ENCODE data around the gene MRPL14.
A peak's percentile ranks its signal among the peaks of the same experiment; 100 is the strongest.
"Not testable (repeated sequence)": the region's sequence is repeated elsewhere in the genome, so short reads cannot be mapped to it uniquely, and the experiment has no call there.

Gene MRPL14

GRCh38 chr6:44101832-44102231 lies 25.4 kb downstream of the MRPL14 start:
- no peak for DNase-seq (ENCODE audit: low read depth, low spot score)

DNA sequence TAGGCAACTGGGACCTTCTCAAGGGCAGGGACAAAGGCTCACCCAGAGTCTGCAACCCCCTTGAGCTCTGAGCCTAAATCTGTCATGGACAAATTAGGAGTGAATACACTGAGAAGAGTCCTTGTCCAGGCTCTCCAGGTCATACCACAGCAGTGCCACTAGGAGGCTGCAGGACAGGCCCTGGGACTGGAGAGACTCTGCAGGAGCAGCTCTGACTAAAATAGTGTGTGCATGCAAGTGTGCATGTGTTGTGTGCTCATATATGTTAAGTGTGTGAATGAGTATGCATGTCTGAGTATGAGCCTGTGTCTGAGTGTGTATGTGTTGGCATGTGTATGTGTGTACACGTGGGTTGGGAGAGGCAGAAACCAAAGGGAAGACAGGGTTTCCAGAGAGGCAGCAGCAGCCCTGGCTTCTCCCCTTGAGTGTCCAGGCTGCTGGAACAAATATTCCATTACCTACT lies 27.1 kb downstream of the MRPL14 start:
- DNase-seq (ENCODE audit: low read depth, low spot score), result no peak

DNA sequence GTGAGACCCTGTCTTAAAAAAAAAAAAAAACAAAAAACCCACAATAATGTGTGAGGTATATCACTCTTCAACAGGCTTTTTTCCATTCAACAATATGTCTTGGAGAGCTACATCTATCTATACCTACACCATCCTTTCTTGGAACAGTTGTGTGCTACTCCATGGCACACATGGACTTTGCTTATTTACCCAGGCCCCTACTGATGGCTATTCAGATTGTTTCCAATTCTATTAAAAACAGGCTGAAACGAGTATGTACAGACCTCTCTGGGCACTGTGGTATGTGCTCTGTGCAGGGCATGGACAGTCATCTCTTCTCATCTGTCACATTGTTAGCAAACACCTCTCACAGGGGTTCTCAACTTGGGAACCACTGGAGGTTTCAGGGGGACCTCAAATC lies 28.1 kb downstream of the MRPL14 start:
- DNase-seq (ENCODE audit: low read depth, low spot score), result no peak

DNA sequence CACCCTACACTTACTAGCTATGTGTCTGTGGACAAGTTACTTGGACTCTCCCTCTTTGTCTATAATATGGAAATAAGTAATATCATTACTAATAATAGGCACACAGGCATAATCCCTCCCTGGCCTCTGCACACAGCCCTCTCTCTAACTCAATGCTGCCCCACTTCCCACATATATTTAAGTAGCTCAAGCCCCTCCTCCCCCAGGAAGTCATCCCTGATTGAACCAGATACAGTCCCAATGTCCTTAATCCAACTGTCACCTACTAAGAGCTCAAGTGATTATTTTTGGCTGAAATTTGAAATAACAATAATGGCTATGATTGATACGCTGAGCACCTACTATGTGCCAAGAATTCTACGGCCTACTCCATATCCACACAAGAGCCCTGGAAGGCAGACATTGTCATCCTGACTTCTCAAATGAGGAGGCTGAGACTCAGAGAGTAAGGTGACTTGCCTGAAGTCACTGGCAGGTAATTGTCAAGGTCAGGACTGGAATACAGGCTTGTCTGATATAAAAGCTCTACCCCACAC lies 29.4 kb downstream of the MRPL14 start:
- no peak for DNase-seq (ENCODE audit: low read depth, low spot score)

DNA sequence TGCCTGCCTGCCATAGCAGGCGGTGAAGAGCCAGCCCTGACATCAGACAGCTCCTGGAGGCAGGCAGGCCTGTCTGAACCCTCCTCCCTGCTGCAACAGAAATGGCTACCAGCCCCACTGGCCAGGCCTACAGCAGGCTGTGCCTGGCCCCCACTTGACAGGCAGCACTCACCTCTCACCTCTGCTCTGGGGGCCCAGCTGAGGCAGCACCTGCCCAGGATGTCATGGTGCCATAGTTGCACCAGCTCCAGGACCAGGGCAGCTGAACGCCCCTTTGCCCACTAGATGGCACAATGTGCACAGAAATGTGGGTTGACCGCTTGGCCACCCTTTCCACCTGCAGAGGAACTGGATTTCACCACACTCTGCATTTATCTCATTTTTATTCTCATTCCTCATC lies 30.6 kb downstream of the MRPL14 start:
- DNase-seq (ENCODE audit: low read depth, low spot score), result peak; percentile 54

- DNase-seq (ENCODE audit: low read depth, low spot score), result not testable (repeated sequence)
Observed at GRCh38 chr6:44095243-44095623, 32.0 kb downstream of the MRPL14 start.

GRCh38 chr6:44094403-44095242 lies 32.6 kb downstream of the MRPL14 start:
- no peak for DNase-seq (ENCODE audit: low read depth, low spot score)

DNA sequence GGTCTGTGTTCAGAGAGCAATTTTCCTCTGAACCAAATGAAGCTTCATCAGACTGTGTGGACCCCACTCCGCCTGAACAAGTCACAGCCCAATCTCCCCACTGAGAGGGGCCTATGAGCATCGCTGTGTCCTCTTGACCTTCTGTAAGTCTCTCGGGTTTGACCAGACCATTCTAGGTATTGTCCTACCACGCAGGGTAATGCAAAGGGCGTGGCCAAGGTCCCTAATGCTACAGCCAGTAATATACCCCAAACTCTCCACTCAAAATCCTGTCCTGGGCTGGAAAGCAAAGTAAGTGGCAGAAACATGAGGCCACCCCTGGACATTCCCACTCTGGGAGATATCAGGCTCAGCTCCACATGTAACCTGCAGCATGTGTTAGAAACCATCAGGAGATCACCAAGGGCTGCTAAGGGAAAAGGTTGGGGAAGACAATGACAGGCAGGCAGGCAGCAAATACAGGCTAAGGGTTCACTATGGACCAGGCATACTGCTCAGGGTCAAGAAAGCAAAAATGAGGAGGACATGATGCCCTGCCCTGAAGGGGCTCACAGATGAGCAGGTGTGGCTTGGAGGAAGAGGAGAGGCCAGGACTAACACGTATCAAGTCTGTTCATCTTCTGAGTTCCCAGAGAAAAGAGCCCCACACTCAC lies 33.4 kb downstream of the MRPL14 start:
- no peak for DNase-seq (ENCODE audit: low read depth, low spot score)

- no peak for DNase-seq (ENCODE audit: low read depth, low spot score)
Observed at GRCh38 chr6:44093066-44093465, 34.2 kb downstream of the MRPL14 start.

- DNase-seq (ENCODE audit: low read depth, low spot score), result no peak
Observed at GRCh38 chr6:44091981-44092884, 35.0 kb downstream of the MRPL14 start.

- not testable (repeated sequence) for DNase-seq (ENCODE audit: low read depth, low spot score)
Observed at GRCh38 chr6:44091356-44091755, 35.9 kb downstream of the MRPL14 start.

DNA sequence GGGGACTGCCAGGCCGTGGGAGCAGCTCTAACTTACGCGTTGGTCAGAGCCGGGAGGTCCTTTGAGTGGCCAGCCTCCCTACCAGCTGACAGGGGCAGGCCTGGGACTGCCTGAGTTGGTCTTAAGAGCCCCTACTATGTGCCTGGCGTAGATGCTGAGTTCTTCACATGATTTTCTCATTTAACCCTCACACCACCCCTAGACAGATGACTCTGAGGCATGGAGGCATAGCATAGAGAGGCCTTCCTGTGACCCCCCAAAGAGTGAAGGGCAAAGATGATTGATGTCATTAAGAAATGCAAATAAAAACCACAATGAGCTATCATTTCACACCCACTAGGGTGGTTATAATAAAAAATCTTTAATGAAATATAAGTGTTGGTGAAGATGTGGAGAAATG lies 36.8 kb downstream of the MRPL14 start:
- DNase-seq (ENCODE audit: low read depth, low spot score), result no peak

DNA sequence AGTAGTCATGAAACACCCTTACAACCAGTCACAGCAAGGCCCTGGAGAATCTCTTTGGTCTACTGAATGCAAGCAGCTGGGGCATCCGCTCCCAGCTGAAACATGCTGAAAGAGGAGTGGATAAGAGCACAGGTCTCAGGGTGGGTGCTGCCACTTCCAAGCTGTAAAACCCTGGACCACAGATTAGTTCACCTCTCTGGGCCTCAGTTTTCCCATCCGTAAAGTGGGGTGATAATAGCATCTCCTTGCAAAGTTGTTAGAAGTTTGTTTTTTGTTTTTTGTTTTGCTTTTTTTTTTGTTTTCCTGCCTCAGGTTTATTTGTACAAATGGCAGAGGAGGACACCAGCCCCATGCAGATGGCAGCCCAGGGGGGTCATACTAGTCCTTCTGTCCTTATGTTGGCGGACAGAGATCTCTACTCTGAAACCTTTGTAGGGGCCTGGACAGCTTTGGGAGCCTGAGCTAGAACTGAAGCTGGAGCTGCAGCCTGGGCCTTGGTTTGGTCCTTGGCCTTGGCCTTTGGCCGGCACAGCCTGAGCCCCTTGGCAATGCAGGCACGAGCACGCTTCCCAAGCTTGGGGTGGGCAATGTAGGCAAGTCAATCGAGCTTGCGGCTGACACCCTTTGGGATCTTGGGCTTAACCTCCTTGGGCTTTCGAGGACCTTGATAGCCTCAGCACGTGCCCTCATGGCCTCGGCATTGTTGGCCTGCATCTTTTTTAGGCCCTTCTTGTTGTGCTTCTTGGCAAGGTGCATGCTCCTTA lies 38.2 kb downstream of the MRPL14 start:
- no peak for DNase-seq (ENCODE audit: low read depth, low spot score)

DNA sequence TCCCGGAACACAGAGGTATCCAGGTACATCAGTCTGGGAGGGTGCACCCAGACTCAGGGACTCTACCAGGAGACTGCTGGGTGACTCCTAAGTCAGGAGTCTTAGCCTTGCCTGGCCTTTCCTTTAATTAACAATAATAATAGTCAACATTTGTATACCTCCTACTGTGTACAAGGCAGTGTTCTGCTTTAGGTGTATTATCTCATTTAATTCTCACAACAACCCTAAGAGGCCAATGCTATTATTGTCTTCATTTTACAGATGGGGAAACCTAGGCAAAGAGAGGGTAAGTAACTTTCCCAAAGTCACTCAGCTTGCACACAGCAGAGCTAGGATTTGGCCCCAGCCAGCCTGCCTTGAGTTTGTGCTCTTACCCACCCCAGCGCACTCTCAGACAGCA lies 39.6 kb downstream of the MRPL14 start:
- DNase-seq (ENCODE audit: low read depth, low spot score), result no peak

DNA sequence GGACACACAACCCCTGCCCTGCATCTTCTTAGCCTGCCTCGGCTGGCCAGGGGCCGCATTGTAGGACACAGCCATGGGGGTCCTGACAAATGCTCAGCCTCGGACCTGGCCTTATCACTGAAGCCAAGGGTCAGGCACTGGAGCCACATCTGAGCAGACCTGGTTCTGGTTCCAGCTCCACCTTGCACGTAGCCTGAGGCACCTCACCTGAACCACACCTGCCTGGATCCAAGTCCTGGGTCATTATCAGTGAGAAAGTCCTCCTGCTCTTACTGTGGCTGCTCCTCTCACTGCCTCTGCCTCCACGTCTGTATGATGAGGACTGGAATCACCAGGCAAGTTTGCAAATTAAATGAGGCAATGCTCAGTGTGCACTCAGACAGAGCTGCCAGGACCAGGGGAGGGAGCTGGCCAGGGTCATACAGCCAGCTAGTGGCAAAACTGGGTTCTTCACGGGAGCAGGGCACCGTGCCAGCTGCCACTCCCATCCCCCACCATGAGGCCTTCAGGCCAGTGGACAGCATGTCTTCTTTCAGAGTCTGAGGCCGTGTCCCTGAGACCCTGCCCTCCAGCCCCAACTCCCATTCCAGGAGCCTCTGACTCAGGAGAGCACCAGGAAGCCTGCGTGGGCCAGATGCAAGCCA lies 40.2 kb downstream of the MRPL14 start:
- DNase-seq (ENCODE audit: low read depth, low spot score), result no peak

DNA sequence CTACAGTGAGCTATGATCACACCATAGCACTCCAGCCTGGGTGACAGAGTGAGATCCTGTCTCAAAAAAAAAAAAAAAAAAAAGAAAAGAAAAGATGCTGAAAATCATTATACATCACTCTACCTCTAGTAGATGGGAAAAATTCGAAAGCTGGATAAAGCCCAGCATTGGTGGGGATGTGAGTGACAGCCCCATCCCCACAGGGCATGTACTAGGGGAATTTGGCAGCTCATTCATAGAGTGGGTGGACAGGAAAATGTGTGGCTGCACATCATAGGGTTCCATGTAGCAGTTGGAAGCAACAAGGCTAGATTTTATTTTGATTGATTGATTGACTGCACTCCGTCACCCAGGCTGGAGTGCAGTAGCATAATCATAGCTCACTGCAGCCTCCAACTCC lies 42.0 kb downstream of the MRPL14 start:
- DNase-seq (ENCODE audit: low read depth, low spot score), result no peak

GRCh38 chr6:44084231-44085014 lies 42.8 kb downstream of the MRPL14 start:
- no peak for DNase-seq (ENCODE audit: low read depth, low spot score)

DNA sequence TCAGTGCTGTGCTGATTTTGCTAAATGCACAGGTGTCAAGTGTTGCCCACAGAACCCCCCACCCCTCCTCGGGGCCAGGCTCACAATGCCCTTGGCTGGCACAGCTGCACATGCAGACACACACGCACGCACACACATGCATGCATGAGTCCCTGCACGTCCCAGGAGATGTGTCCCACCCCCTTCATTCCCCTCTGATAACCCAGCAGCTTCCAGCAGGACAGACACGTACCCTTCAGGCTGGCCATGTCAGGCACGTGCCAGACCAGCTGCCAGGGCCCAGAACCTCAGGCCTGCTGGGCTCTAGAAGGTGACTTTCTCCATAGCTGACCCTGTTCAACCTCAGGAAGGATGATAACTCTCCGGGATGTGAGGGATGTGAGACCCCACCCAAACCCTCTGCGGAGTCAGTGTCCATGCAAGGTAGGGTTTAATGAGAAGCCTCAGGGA lies 44.4 kb downstream of the MRPL14 start:
- DNase-seq (ENCODE audit: low read depth, low spot score), result no peak

- DNase-seq (ENCODE audit: low read depth, low spot score), result no peak
Observed at GRCh38 chr6:44081753-44082152, 45.5 kb downstream of the MRPL14 start.
